Right ventricle myocardium inferior (tissue), 1 donor: ENCODE measurements around the gene RAPGEF5. TPM values are rescaled to one million over a fixed set of nuclear protein-coding genes. Genes with fewer than 3 reads are reported as not detected.
"Not testable (repeated sequence)": the region's sequence is repeated elsewhere in the genome, so short reads cannot be mapped to it uniquely, and the experiment has no call there.

ENCODE experiments used
- ATAC-seq: fragments of 200-7000 bp; cut with Tn5 transposase; one replicate; pipeline ENCODE4 v1.9.1; 2020; ENCODE audit warnings: mild to moderate bottlenecking, moderate library complexity
- DNase-seq: peaks from one replicate; pipeline ENCODE4 v3.0.0; 2021; ENCODE audit errors: missing footprints
- intact Hi-C: fragments of 100-400 bp; cut with DNase I; formaldehyde crosslinking; loops from one replicate; pipeline ENCODE4 v1.11.0; 2022
- total RNA-seq: library from RNA; stranded (reverse); fragmentation: NEBNext Ultra II Directional; extraction: Animal tissue kit (Norgen Biotek cat#: 25700); gene quantifications from one replicate; pipeline ENCODE4 v1.2.1, GENCODE V29; 2021
- donor health status: DM: no; HTN: yes; CAD: no; lungs with severe emphysema.

Gene RAPGEF5
- total RNA-seq, 1 donor from 2014 or later, result 9.4 TPM

- DNase-seq, result no peak
- no peak for ATAC-seq
- intact Hi-C loops, result no loop called here
Measured at GRCh38 chr7:22094413-22095342, 262.3 kb downstream of the RAPGEF5 start.

GRCh38 chr7:22093936-22094335 is 263.0 kb downstream of the RAPGEF5 start:
- DNase-seq (no peak), ATAC-seq (no peak)
- intact Hi-C loops, result no loop called here

GRCh38 chr7:22093001-22093400 is 264.0 kb downstream of the RAPGEF5 start:
- ATAC-seq, result no peak
- intact Hi-C loops, result no loop called here
- no peak for DNase-seq

- intact Hi-C loops, DNase-seq, ATAC-seq: not testable (repeated sequence)
Measured at GRCh38 chr7:22090958-22091525, 265.9 kb downstream of the RAPGEF5 start.

- intact Hi-C loops, result no loop called here
- ATAC-seq (no peak), DNase-seq (no peak)
Measured at GRCh38 chr7:22090512-22090911, 266.4 kb downstream of the RAPGEF5 start.

GRCh38 chr7:22090107-22090506 is 266.8 kb downstream of the RAPGEF5 start:
- DNase-seq (no peak), ATAC-seq (no peak)

GRCh38 chr7:22088827-22089226 is 268.1 kb downstream of the RAPGEF5 start:
- ATAC-seq, result no peak
- intact Hi-C loops, result loop anchor here (10.0 kb wide), 1 partner anchor 834 kb away; no protein-coding TSS in a partner anchor
- no peak for DNase-seq

More at GRCh38 chr7:22090107-22090506, 266.8 kb downstream of the RAPGEF5 start:
- intact Hi-C loops, result no loop called here

- DNase-seq, result no peak
- intact Hi-C loops, result loop anchor here (10.0 kb wide), 1 partner anchor 833 kb away; no protein-coding TSS in a partner anchor
- no peak for ATAC-seq
Measured at GRCh38 chr7:22087861-22088260, 269.1 kb downstream of the RAPGEF5 start.

- intact Hi-C loops, result loop anchor here (5.0 to 10.0 kb wide), 2 partner anchors 656 to 829 kb away; partner anchors contain the start of gene SP4
- DNase-seq (no peak), ATAC-seq (no peak)
Measured at GRCh38 chr7:22083704-22084240, 273.2 kb downstream of the RAPGEF5 start.

GRCh38 chr7:22082886-22083703 is 273.9 kb downstream of the RAPGEF5 start:
- intact Hi-C loops, result loop anchor here (5.0 to 10.0 kb wide), 2 partner anchors 656 to 828 kb away; partner anchors contain the start of gene SP4
- ATAC-seq (peak; percentile 99), DNase-seq (peak; percentile 93)

- no peak for ATAC-seq
- peak; percentile 64 for DNase-seq
- intact Hi-C loops, result loop anchor here (5.0 to 10.0 kb wide), 2 partner anchors 655 to 828 kb away; partner anchors contain the start of gene SP4
Measured at GRCh38 chr7:22082553-22082885, 274.4 kb downstream of the RAPGEF5 start.

GRCh38 chr7:22080219-22080618 is 276.7 kb downstream of the RAPGEF5 start:
- intact Hi-C loops, result loop anchor here (5.0 to 10.0 kb wide), 2 partner anchors 653 to 825 kb away; partner anchors contain the start of gene SP4
- ATAC-seq, DNase-seq: not testable (repeated sequence)

- intact Hi-C loops, DNase-seq, ATAC-seq: not testable (repeated sequence)
Measured at GRCh38 chr7:22078872-22079271, 278.1 kb downstream of the RAPGEF5 start.

GRCh38 chr7:22075561-22075960 is 281.4 kb downstream of the RAPGEF5 start:
- intact Hi-C loops, result no loop called here
- DNase-seq (no peak), ATAC-seq (no peak)

GRCh38 chr7:22074897-22075296 is 282.1 kb downstream of the RAPGEF5 start:
- intact Hi-C loops, result no loop called here
- ATAC-seq (no peak), DNase-seq (no peak)
